H1 (cell line): Measurements from ENCODE around the gene ZNF536. TPM values are rescaled to one million over a fixed set of nuclear protein-coding genes. Genes with fewer than 3 reads are reported as not detected.

Experiments
- CTCF ChIA-PET: fragments of 300-600 bp; sonication (Branson Sonifier 250); formaldehyde crosslinking; loops from one replicate; lab custom pipeline; 2021; ENCODE audit not compliant: partially characterized antibody; lab: Charles Lee
- POLR2A ChIA-PET: fragments of 300-600 bp; sonication (Branson Sonifier 250); formaldehyde crosslinking; loops from one replicate; lab custom pipeline; 2021; ENCODE audit warnings: inconsistent platforms; ENCODE audit not compliant: partially characterized antibody; lab: Charles Lee
- DNase-seq, 2 experiments: peaks; one replicate each; pipeline versions ENCODE4 v3.0.0 to v3.0.0-alpha.2; 2010 to 2022; ENCODE audit warnings: low spot score in 2 of 2, low read depth in 1 of 2, mixed read lengths in 1 of 2
- FAIRE-seq: peaks from 2 replicates; lab custom pipeline; 2011; peaks lifted over from hg19 to GRCh38; lab: Jason Lieb, UNC
- H2AFZ ChIP-seq: 2 replicates; pipeline ENCODE4 v1.8.1; 2012; ENCODE audit warnings: low read length, inconsistent platforms
- H2AK5ac ChIP-seq: 2 replicates; pipeline ENCODE4 v1.6.1; 2013; ENCODE audit warnings: low read depth, low read length
- H2BK120ac ChIP-seq: replicated peaks from 2 replicates; pipeline ENCODE3; 2013; ENCODE audit warnings: low read depth, low read length, inconsistent platforms
- H2BK12ac ChIP-seq: 2 replicates; pipeline ENCODE4 v1.6.1; 2013; ENCODE audit warnings: low read depth, low read length
- H2BK15ac ChIP-seq: 2 replicates; pipeline ENCODE4 v1.6.1; 2013; ENCODE audit warnings: low read length
- H2BK20ac ChIP-seq: 2 replicates; pipeline ENCODE4 v1.6.1; 2013; ENCODE audit warnings: low read length
- H2BK5ac ChIP-seq: 2 replicates; pipeline ENCODE4 v1.6.1; 2013; ENCODE audit warnings: low read depth, low read length
- H3K14ac ChIP-seq: 2 replicates; pipeline ENCODE4 v1.6.1; 2013; ENCODE audit warnings: inconsistent platforms; ENCODE audit not compliant: insufficient read length
- H3K18ac ChIP-seq: 2 replicates; pipeline ENCODE4 v1.6.1; 2013; ENCODE audit warnings: low read length; ENCODE audit errors: extremely low read depth
- H3K23ac ChIP-seq: 2 replicates; pipeline ENCODE4 v1.6.1; 2013; ENCODE audit warnings: inconsistent platforms; ENCODE audit not compliant: insufficient read length
- H3K23me2 ChIP-seq: 2 replicates; pipeline ENCODE4 v1.6.1; 2013; ENCODE audit warnings: low read depth, low read length
- H3K27ac ChIP-seq: 2 replicates; pipeline ENCODE4 v1.6.1; 2011; ENCODE audit warnings: low read depth, low read length, inconsistent platforms
- H3K27me3 ChIP-seq, 4 experiments: replicated peaks in 1 of 4; 1 replicate in 1 of 4; 2 replicates in 3 of 4; pipeline versions ENCODE4 v1.6.1 to v1.8.1; 2011 to 2013; ENCODE audit warnings: low read length in 3 of 4, mild to moderate bottlenecking in 3 of 4, inconsistent platforms in 2 of 4, mixed read lengths in 2 of 4, moderate library complexity in 1 of 4; ENCODE audit not compliant: control insufficient read depth in 3 of 4, insufficient read depth in 3 of 4; ENCODE audit errors: extremely low read depth in 1 of 4
- H3K36me3 ChIP-seq, 4 experiments: 2 replicates each; pipeline versions ENCODE4 v1.6.1 to v1.8.1; 2011 to 2013; ENCODE audit warnings: mild to moderate bottlenecking in 4 of 4, low read length in 3 of 4, moderate library complexity in 2 of 4, control low read depth in 1 of 4, inconsistent platforms in 1 of 4; ENCODE audit not compliant: insufficient read depth in 4 of 4, control insufficient read depth in 2 of 4
- H3K4ac ChIP-seq: replicated peaks from 2 replicates; pipeline ENCODE3; 2013; ENCODE audit warnings: low read length, low read depth, mixed read lengths, inconsistent platforms; ENCODE audit not compliant: insufficient read length
- H3K4me1 ChIP-seq, 4 experiments: replicated peaks in 1 of 4; 1 replicate in 1 of 4; 2 replicates in 3 of 4; pipeline versions ENCODE4 v1.6.1 to v1.8.1; 2011 to 2013; ENCODE audit warnings: low read length in 3 of 4, inconsistent platforms in 2 of 4, mixed read lengths in 1 of 4; ENCODE audit not compliant: insufficient read depth in 4 of 4, control insufficient read depth in 3 of 4
- H3K4me2 ChIP-seq, 2 experiments: 2 replicates each; pipeline versions ENCODE4 v1.6.1 to v1.8.1; 2011 to 2013; ENCODE audit warnings: low read depth in 2 of 2, low read length in 2 of 2, control low read depth in 1 of 2, inconsistent platforms in 1 of 2, mild to moderate bottlenecking in 1 of 2; ENCODE audit not compliant: insufficient read depth in 1 of 2
- H3K4me3 ChIP-seq, 4 experiments: fragments of 200-600, 300-600 bp in 1 of 4; sonication (generic), shearing (Covaris generic), sonication (Bioruptor Twin) in 1 of 4; 2 replicates each; pipeline versions ENCODE4 v1.5.1 to v1.8.1; 2011 to 2016; ENCODE audit warnings: low read length in 4 of 4, low read depth in 3 of 4, control low read depth in 2 of 4, inconsistent platforms in 2 of 4, mild to moderate bottlenecking in 2 of 4, mixed read lengths in 1 of 4, moderate library complexity in 1 of 4; ENCODE audit not compliant: insufficient read depth in 2 of 4; ENCODE audit errors: extremely low read depth in 1 of 4
- H3K56ac ChIP-seq: replicated peaks from 2 replicates; pipeline ENCODE3; 2013; ENCODE audit warnings: low read depth, mild to moderate bottlenecking, mixed read lengths, low read length, inconsistent platforms; ENCODE audit not compliant: insufficient read length
- H3K79me1 ChIP-seq: 2 replicates; pipeline ENCODE4 v1.6.1; 2013; ENCODE audit warnings: low read depth, low read length, control low read depth
- H3K79me2 ChIP-seq, 2 experiments: 2 replicates each; pipeline versions ENCODE4 v1.6.1 to v1.8.1; 2012 to 2013; ENCODE audit warnings: low read length in 2 of 2, mild to moderate bottlenecking in 2 of 2, inconsistent platforms in 1 of 2; ENCODE audit not compliant: insufficient read depth in 2 of 2, control insufficient read depth in 1 of 2
- H3K9ac ChIP-seq, 4 experiments: replicated peaks in 1 of 4; 1 replicate in 1 of 4; 2 replicates in 3 of 4; pipeline versions ENCODE4 v1.6.1 to v1.8.1; 2011 to 2013; ENCODE audit warnings: low read depth in 3 of 4, low read length in 3 of 4, control low read depth in 2 of 4, mild to moderate bottlenecking in 2 of 4, moderate library complexity in 2 of 4, inconsistent platforms in 1 of 4; ENCODE audit errors: extremely low read depth in 1 of 4
- H3K9me3 ChIP-seq, 2 experiments: 2 replicates each; pipeline versions ENCODE4 v1.6.1 to v1.8.1; 2012 to 2013; ENCODE audit warnings: mild to moderate bottlenecking in 2 of 2, moderate library complexity in 2 of 2, control low read depth in 1 of 2, inconsistent platforms in 1 of 2, low read depth in 1 of 2, low read length in 1 of 2, mixed read lengths in 1 of 2; ENCODE audit not compliant: insufficient read depth in 2 of 2
- H4K20me1 ChIP-seq, 2 experiments: replicated peaks in 1 of 2; 2 replicates each; pipeline versions ENCODE3 to v1.8.1; 2011 to 2013; ENCODE audit warnings: inconsistent platforms in 2 of 2, low read length in 2 of 2, mild to moderate bottlenecking in 1 of 2; ENCODE audit not compliant: insufficient read depth in 2 of 2, control insufficient read depth in 1 of 2
- H4K5ac ChIP-seq: 2 replicates; pipeline ENCODE4 v1.6.1; 2013; ENCODE audit warnings: low read length, low read depth, mixed read lengths, inconsistent platforms; ENCODE audit not compliant: insufficient read length
- H4K8ac ChIP-seq: 2 replicates; pipeline ENCODE4 v1.8.0; 2013; ENCODE audit warnings: mild to moderate bottlenecking, moderate library complexity, low read length, inconsistent platforms; ENCODE audit not compliant: insufficient read depth; ENCODE audit errors: extremely low read depth
- H4K91ac ChIP-seq: replicated peaks from 2 replicates; pipeline ENCODE3; 2013; ENCODE audit warnings: low read length, mixed read lengths, inconsistent platforms; ENCODE audit not compliant: insufficient read length
- ATF2 ChIP-seq: IDR thresholded peaks from 2 replicates; pipeline ENCODE4 v1.6.1; 2012; ENCODE audit warnings: low read length, inconsistent platforms
- EP300 ChIP-seq, 2 experiments: IDR thresholded peaks; 1 replicate in 1 of 2; 2 replicates in 1 of 2; pipeline ENCODE4 v1.6.1; 2011 to 2012; ENCODE audit warnings: low read depth in 2 of 2, low read length in 2 of 2, mild to moderate bottlenecking in 2 of 2, borderline replicate concordance in 1 of 2, inconsistent platforms in 1 of 2, moderate library complexity in 1 of 2
- whole genome bisulfite sequencing, 2 experiments: shearing (Covaris generic) in 1 of 2; methylation state at CpG; one replicate each; pipeline versions ENCODE4 v1.1.6 to v1.1.7; 2013 to 2015; ENCODE audit warnings: low lambda C conversion rate in 2 of 2, mixed read lengths in 2 of 2, inconsistent platforms in 1 of 2, low coverage in 1 of 2, missing lambda C conversion rate in 1 of 2; ENCODE audit not compliant: insufficient replicate concordance in 2 of 2, insufficient coverage in 1 of 2, insufficient read length in 1 of 2; ENCODE audit errors: extremely low coverage in 1 of 2, missing lambda C conversion rate in 1 of 2; 5-methylcytosine and 5-hydroxymethylcytosine counted together
- polyA plus RNA-seq, 7 experiments: library from polyadenylated mRNA; depleted of rRNA in 3 of 7; stranded (reverse) in 5 of 7; unstranded in 2 of 7; fragments of >200 nt in 5 of 7; fragments of 200-250 nt in 2 of 7; gene quantifications; 1 replicate in 5 of 7; 2 replicates in 1 of 7; 4 replicates in 1 of 7; pipeline versions ENCODE4 v1.2.1 to v1.2.3, GENCODE V29; 2011 to 2013; ENCODE audit warnings: missing spikeins in 2 of 7, mixed read lengths in 2 of 7
- total RNA-seq: library from RNA; stranded (reverse); fragmentation: NEBNext Ultra II Directional; extraction: Animal tissue kit (Norgen Biotek cat#: 25700); gene quantifications from 2 replicates; pipeline ENCODE4 v1.2.1, GENCODE V29; 2021

The ZNF536 gene
- total and polyA plus RNA-seq, 2 of the 8 experiments (the other 6 are each of a cell fraction or from before 2014, with no cell fraction given) = 0.09 to 0.11 TPM

- Histone ChIP-seq H3K79me1 (no peaks in the 10 kb centered on the region), H3K36me3 (no peaks in the 10 kb centered on the region), H2BK120ac (no peak overlapping the region), H3K4me3 (no peak overlapping the region), H4K20me1 (no peaks in the 10 kb centered on the region), H3K18ac (no peak overlapping the region), H2AK5ac (no peak overlapping the region), H3K9ac (no peak overlapping the region), H3K4ac (no peak overlapping the region), H3K4me1 (peaks cover 4 to 15% (median 12%) of the 10 kb centered on the region in 4 experiments), H4K5ac (no peak overlapping the region), H3K9me3 (no peaks in the 10 kb centered on the region), H3K14ac (no peak overlapping the region), H3K79me2 (no peaks in the 10 kb centered on the region), H3K4me2 (no peak overlapping the region), H3K23ac (no peak overlapping the region), H4K91ac (no peak overlapping the region)
- TF ChIP-seq EP300 (IDR thresholded peaks at IDR 0.05; ENCODE audit: borderline replicate concordance in 1 of 2, low read depth in 2 of 2, low read length in 2 of 2) (no peak), ATF2 (no peak)
- TF ChIP-seq, all 59 proteins: peak for 0
- ChIA-PET POLR2A (no interaction called here), CTCF (interaction anchor here (0.7 to 1.1 kb wide), 2 partner anchors 9 to 46 kb away, joined by 3 read pairs; no protein-coding TSS in a partner anchor)
- no peak overlapping the region for H4K8ac ChIP-seq
- no peak overlapping the region for H2BK12ac ChIP-seq
- no peak overlapping the region for H3K56ac ChIP-seq
- no peaks in the 10 kb centered on the region for H3K27me3 ChIP-seq
- no peak overlapping the region for H2BK5ac ChIP-seq
- no peak overlapping the region for H2AFZ ChIP-seq
- no peak overlapping the region for H3K27ac ChIP-seq
- no peak overlapping the region for H2BK15ac ChIP-seq
- no peak for DNase-seq
- H3K23me2 ChIP-seq = no peaks in the 10 kb centered on the region
- no peak overlapping the region for H2BK20ac ChIP-seq
- 88% methylated on average over 5 of the region's 7 CpGs; no CpG with 5 or more reads in 1 of the 2 experiments for WGBS, 2 experiments
- no peak for FAIRE-seq
These were observed 80.7 kb downstream of the ZNF536 start for GRCh38 chr19:30452931-30453330.
